ENCODE results near the gene SSH3.

- TF ChIP-seq TCF7L2 (IDR thresholded peaks at IDR 0.05; ENCODE audit: borderline replicate concordance, extremely low read depth, insufficient read depth, insufficient read length) (no peak), CTCF (IDR thresholded peaks at IDR 0.05 in 2 of 3, conservative IDR thresholded peaks at IDR 0.05 in 1 of 3; ENCODE audit: borderline replicate concordance in 1 of 3, insufficient read depth in 1 of 3, low read depth in 2 of 3, low read length in 2 of 3) (no peak), JUND (IDR thresholded peaks at IDR 0.05) (no peak), POLR2A (IDR thresholded peaks at IDR 0.05; ENCODE audit: borderline replicate concordance, extremely low read depth, insufficient read depth, insufficient read length) (no peak), SIN3A (IDR thresholded peaks at IDR 0.05; ENCODE audit: low read depth) (no peak), CEBPB (IDR thresholded peaks at IDR 0.05; ENCODE audit: low read depth) (no peak), ATF3 (IDR thresholded peaks at IDR 0.05) (no peak), EZH2 (IDR thresholded peaks at IDR 0.05) (no peak), REST (IDR thresholded peaks at IDR 0.05; ENCODE audit: low read depth) (no peak), POLR2AphosphoS5 (IDR thresholded peaks at IDR 0.05; ENCODE audit: low read depth, low read length) (no peak), MAX (IDR thresholded peaks at IDR 0.05) (no peak), ZBTB33 (IDR thresholded peaks at IDR 0.05; ENCODE audit: extremely low read depth, insufficient replicate concordance, low read length) (no peak)
These were observed 28.3 kb upstream of the SSH3 start for GRCh38 chr11:67274768-67275605.

Data from HCT116 (cell line).